Gastrocnemius medialis (tissue), 4 donors: ENCODE measurements around the gene PPP1R8.

ENCODE experiments used
- POLR2A ChIP-seq, 2 donors: fragments of 450-650 bp; IDR thresholded peaks; one replicate each; pipeline ENCODE4 v1.6.1; 2017; ENCODE audit warnings: antibody characterized with exemption in 2 of 2, mild to moderate bottlenecking in 2 of 2, moderate library complexity in 2 of 2
- TF ChIP-seq, protein P1 (sequence below), 5 experiments: fragments of 450-650 bp in 3 of 5; fragments of 200-600 bp in 2 of 5; sonication (generic) in 2 of 5; IDR thresholded peaks in 4 of 5; conservative IDR thresholded peaks in 1 of 5; 1 replicate in 4 of 5; 2 replicates in 1 of 5; pipeline ENCODE4 v1.5.1; 2016 to 2019; ENCODE audit warnings: antibody characterized with exemption in 5 of 5, mild to moderate bottlenecking in 3 of 5, moderate library complexity in 3 of 5

DNA sequence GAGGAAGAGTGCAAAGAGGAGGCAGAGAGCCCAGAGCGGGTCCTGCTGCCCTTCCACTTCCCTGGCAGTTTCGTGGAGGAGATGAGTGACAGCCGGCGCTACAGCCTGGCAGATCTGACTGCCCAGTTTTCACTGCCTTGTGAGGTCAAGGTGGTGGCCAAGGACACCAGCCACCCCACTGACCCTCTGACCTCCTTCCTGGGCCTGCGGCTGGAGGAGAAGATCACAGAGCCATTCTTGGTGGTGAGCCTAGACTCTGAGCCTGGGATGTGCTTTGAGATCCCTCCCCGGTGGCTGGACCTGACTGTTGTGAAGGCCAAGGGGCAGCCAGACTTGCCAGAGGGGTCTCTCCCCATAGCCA, 51.9 kb downstream of the PPP1R8 start:
- TF ChIP-seq, protein P1, sequence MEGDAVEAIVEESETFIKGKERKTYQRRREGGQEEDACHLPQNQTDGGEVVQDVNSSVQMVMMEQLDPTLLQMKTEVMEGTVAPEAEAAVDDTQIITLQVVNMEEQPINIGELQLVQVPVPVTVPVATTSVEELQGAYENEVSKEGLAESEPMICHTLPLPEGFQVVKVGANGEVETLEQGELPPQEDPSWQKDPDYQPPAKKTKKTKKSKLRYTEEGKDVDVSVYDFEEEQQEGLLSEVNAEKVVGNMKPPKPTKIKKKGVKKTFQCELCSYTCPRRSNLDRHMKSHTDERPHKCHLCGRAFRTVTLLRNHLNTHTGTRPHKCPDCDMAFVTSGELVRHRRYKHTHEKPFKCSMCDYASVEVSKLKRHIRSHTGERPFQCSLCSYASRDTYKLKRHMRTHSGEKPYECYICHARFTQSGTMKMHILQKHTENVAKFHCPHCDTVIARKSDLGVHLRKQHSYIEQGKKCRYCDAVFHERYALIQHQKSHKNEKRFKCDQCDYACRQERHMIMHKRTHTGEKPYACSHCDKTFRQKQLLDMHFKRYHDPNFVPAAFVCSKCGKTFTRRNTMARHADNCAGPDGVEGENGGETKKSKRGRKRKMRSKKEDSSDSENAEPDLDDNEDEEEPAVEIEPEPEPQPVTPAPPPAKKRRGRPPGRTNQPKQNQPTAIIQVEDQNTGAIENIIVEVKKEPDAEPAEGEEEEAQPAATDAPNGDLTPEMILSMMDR (IDR thresholded peaks at IDR 0.05 in 4 of 5, conservative IDR thresholded peaks at IDR 0.05 in 1 of 5), result no peak
- TF ChIP-seq POLR2A (IDR thresholded peaks at IDR 0.05), result no peak
